Glutamatergic neuron (in vitro differentiated cells): Measurements from ENCODE around the gene KIAA0232. TPM values are rescaled to one million over a fixed set of nuclear protein-coding genes. Genes with fewer than 3 reads are reported as not detected.

Experiments used
- DNase-seq: peaks from one replicate; pipeline ENCODE4 v3.0.0; 2022
- H3K27ac Mint-ChIP-seq: one replicate; pipeline ENCODE4 v1.8.0; 2020; ENCODE audit warnings: mild to moderate bottlenecking, mixed read lengths, inconsistent platforms; ENCODE audit not compliant: unreplicated experiment
- H3K27me3 Mint-ChIP-seq: one replicate; pipeline ENCODE4 v1.8.0; 2020; ENCODE audit warnings: mild to moderate bottlenecking, moderate library complexity, mixed read lengths, inconsistent platforms; ENCODE audit not compliant: unreplicated experiment
- H3K36me3 Mint-ChIP-seq: one replicate; pipeline ENCODE4 v1.8.0; 2020; ENCODE audit warnings: mild to moderate bottlenecking, mixed read lengths, inconsistent platforms; ENCODE audit not compliant: unreplicated experiment
- H3K4me1 Mint-ChIP-seq: one replicate; pipeline ENCODE4 v1.8.0; 2020; ENCODE audit warnings: mild to moderate bottlenecking, low read depth, mixed read lengths, inconsistent platforms; ENCODE audit not compliant: unreplicated experiment
- H3K4me3 Mint-ChIP-seq: one replicate; pipeline ENCODE4 v1.8.0; 2020; ENCODE audit warnings: mild to moderate bottlenecking, mixed read lengths, inconsistent platforms; ENCODE audit not compliant: unreplicated experiment
- H3K9me3 Mint-ChIP-seq: one replicate; pipeline ENCODE4 v1.8.0; 2020; ENCODE audit warnings: mild to moderate bottlenecking, moderate library complexity, mixed read lengths, inconsistent platforms; ENCODE audit not compliant: unreplicated experiment
- CTCF ChIP-seq: fragments of 200-600 bp; sonication (generic); IDR thresholded peaks from one replicate; pipeline ENCODE4 v1.5.0; 2021; ENCODE audit not compliant: partially characterized antibody, unreplicated experiment
- total RNA-seq: library from RNA; stranded (reverse); fragmentation: NEBNext Ultra II Directional; extraction: Animal tissue kit (Norgen Biotek cat#: 25700); gene quantifications from one replicate; pipeline ENCODE4 v1.2.1, GENCODE V29; 2021; ENCODE audit not compliant: unreplicated experiment

KIAA0232 gene
- total RNA-seq, 1 donor from 2014 or later: 64.4 TPM

DNA sequence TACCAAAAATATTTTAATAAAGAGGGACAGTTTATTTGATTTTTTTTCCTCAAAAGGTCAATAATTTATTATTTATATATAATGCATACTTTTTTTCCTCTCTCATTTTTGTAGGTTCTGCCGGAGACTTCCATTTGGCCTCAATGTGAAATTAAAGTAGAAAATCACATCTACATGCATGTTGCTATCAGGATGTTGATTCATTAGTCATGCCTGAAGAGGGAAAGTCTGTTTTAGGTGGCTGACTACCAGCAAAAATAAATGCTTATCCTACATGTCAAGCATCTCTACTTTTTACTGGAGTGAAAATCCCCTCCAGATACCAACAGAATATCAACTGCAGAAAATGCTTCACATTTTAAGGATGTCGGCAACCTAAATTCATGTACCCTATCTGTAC, 41.5 kb downstream of the KIAA0232 start:
- Mint-ChIP-seq H3K9me3 (peaks cover 4% of the 10 kb centered on the region), H3K4me3 (no peak overlapping the region), H3K4me1 (no peaks in the 10 kb centered on the region), H3K36me3 (peaks cover 12% of the 10 kb centered on the region), H3K27ac (no peak overlapping the region), H3K27me3 (no peaks in the 10 kb centered on the region)
- TF ChIP-seq CTCF: no peak
- no peak for DNase-seq

GRCh38 chr4:6824772-6825402, 42.4 kb downstream of the KIAA0232 start:
- no peak for TF ChIP-seq CTCF
- Mint-ChIP-seq H3K27ac (no peak overlapping the region), H3K36me3 (peaks cover 5% of the 10 kb centered on the region), H3K27me3 (no peaks in the 10 kb centered on the region), H3K4me1 (no peaks in the 10 kb centered on the region), H3K4me3 (no peak overlapping the region), H3K9me3 (peaks cover 4% of the 10 kb centered on the region)
- DNase-seq: no peak

DNA sequence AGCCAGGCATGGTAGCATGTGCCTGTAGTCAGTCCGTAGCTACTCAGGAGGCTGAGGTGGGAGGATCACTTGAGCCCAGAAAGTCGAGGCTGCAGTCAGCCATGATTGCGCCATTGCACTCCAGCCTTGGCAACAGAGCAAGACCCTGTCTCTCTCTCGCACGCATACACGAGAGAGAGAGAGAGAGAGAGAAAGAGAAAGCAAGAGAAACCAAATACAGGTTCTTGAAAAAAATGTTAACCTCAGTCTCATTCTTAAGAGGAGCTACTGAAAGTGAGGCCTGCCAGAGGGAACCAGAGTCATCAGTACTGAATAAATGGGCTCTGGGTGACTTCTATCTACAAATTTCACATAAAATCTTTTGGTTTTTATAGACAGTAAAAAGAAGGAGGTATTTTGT, 42.9 kb downstream of the KIAA0232 start:
- H3K27ac Mint-ChIP-seq: no peak overlapping the region
- no peaks in the 10 kb centered on the region for H3K27me3 Mint-ChIP-seq
- peaks cover 2% of the 10 kb centered on the region for H3K9me3 Mint-ChIP-seq
- no peaks in the 10 kb centered on the region for H3K36me3 Mint-ChIP-seq
- DNase-seq: no peak
- no peak overlapping the region for H3K4me3 Mint-ChIP-seq
- no peak for TF ChIP-seq CTCF
- H3K4me1 Mint-ChIP-seq: no peaks in the 10 kb centered on the region

DNA sequence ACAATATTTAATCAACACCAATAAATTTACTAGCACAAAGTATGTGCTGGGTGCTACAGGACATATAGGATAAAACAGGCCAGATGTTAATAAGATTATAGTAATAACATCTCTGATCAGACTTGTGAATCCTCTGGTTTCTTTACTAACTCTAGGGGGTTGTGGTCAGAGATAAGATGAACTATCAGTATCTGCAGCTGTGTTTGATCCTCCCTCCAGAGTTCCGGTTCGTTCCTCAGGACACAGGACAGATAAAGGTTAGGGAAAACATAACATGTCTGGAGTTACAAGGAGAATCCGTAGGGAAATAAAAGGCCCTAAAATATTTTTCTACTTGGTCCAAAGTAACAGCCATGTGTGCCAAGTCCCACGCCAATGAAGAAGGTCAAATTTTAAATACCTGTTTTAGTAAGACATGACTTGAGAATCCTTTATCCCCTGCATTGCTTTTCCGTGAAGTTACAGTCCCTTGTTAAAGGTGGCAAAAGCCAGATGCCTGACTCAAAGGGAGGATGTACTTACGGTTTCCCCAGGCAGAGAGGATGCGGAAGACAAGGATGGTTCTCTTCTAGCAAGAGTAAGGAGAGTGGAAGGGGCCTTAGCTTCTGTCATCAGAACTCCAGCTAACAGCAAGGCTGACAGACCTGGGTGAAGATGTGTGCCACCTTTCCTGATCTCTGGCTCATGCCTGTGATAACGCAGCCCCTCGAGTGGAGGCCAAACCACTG, 44.4 kb downstream of the KIAA0232 start:
- Mint-ChIP-seq H3K9me3 (peaks cover 2% of the 10 kb centered on the region), H3K27ac (no peak overlapping the region), H3K4me1 (no peaks in the 10 kb centered on the region), H3K36me3 (no peaks in the 10 kb centered on the region), H3K27me3 (no peaks in the 10 kb centered on the region), H3K4me3 (no peak overlapping the region)
- TF ChIP-seq CTCF: no peak
- no peak for DNase-seq

DNA sequence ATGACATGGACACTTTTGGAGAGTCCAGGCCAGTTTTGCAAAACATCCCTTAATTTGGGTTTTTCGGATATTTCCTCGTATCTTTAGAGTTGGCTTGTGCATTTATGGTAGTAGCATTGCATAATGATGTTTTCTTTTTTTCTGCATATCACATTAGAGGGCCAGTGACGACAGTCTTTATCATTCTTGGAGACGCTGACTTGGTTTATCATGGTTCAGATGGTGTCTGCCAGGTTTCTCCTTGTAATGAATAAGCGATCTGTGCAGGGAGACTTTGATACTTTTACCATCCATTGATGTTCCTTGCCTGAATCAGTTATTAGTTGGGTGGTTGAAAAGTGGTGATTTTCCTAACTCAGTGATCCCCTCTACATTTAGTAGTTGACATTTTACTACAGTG, 46.6 kb downstream of the KIAA0232 start:
- no peak for DNase-seq
- no peak for TF ChIP-seq CTCF
- H3K4me1 Mint-ChIP-seq: no peaks in the 10 kb centered on the region
- no peak overlapping the region for H3K4me3 Mint-ChIP-seq
- no peak overlapping the region for H3K27ac Mint-ChIP-seq
- H3K36me3 Mint-ChIP-seq: no peaks in the 10 kb centered on the region
- no peaks in the 10 kb centered on the region for H3K27me3 Mint-ChIP-seq
- H3K9me3 Mint-ChIP-seq: peaks cover 5% of the 10 kb centered on the region
